Fibroblast of lung (primary cell): Measurements from ENCODE around the gene TMEM131. TPM values are rescaled to one million over a fixed set of nuclear protein-coding genes. Genes with fewer than 3 reads are reported as not detected.

Source experiments
- DNase-seq, 2 donors: peaks; one replicate each; pipeline versions ENCODE4 v3.0.0 to v3.0.0-alpha.2; 2010; ENCODE audit warnings: low read depth in 2 of 2
- H2AFZ ChIP-seq: 2 replicates; pipeline ENCODE4 v1.5.1; 2012; ENCODE audit warnings: low read length, control low read depth, inconsistent platforms
- H3K27ac ChIP-seq: 2 replicates; pipeline ENCODE4 v1.5.1; 2011; ENCODE audit warnings: low read length, control low read depth; ENCODE audit not compliant: insufficient read depth
- H3K27me3 ChIP-seq: 2 replicates; pipeline ENCODE4 v1.5.1; 2011; ENCODE audit warnings: mild to moderate bottlenecking, low read length; ENCODE audit not compliant: control insufficient read depth, insufficient read depth
- H3K36me3 ChIP-seq: 2 replicates; pipeline ENCODE4 v1.5.1; 2011; ENCODE audit warnings: low read length; ENCODE audit not compliant: control insufficient read depth, insufficient read depth
- H3K4me1 ChIP-seq: 2 replicates; pipeline ENCODE4 v1.5.1; 2011; ENCODE audit warnings: low read length; ENCODE audit not compliant: control insufficient read depth, insufficient read depth; ENCODE audit errors: extremely low read depth
- H3K4me2 ChIP-seq: 2 replicates; pipeline ENCODE4 v1.5.1; 2011; ENCODE audit warnings: low read length, control low read depth; ENCODE audit not compliant: insufficient read depth; ENCODE audit errors: extremely low read depth
- H3K4me3 ChIP-seq, 4 experiments: fragments of 200-600 bp in 1 of 4; sonication (generic) in 1 of 4; replicated peaks in 1 of 4; 2 replicates each; pipeline ENCODE4 v1.5.1; 2011 to 2016; ENCODE audit warnings: low read length in 4 of 4, low read depth in 3 of 4, mild to moderate bottlenecking in 3 of 4, control low read depth in 2 of 4, inconsistent platforms in 1 of 4, mixed read lengths in 1 of 4; ENCODE audit not compliant: insufficient read depth in 1 of 4; ENCODE audit errors: control extremely low read depth in 1 of 4
- H3K79me2 ChIP-seq: 2 replicates; pipeline ENCODE4 v1.5.1; 2012; ENCODE audit warnings: mild to moderate bottlenecking, low read length, inconsistent platforms; ENCODE audit not compliant: control insufficient read depth, insufficient read depth
- H3K9ac ChIP-seq: 2 replicates; pipeline ENCODE4 v1.5.1; 2011; ENCODE audit warnings: mild to moderate bottlenecking, low read length, control low read depth; ENCODE audit not compliant: insufficient read depth
- H3K9me3 ChIP-seq: 2 replicates; pipeline ENCODE4 v1.5.1; 2012; ENCODE audit warnings: low read depth, low read length; ENCODE audit not compliant: control insufficient read depth, insufficient read depth
- H4K20me1 ChIP-seq: 2 replicates; pipeline ENCODE4 v1.5.1; 2011; ENCODE audit warnings: low read length; ENCODE audit not compliant: control insufficient read depth, insufficient read depth; ENCODE audit errors: extremely low read depth
- CTCF ChIP-seq, 2 donors: IDR thresholded peaks in 1 of 2; conservative IDR thresholded peaks in 1 of 2; 1 replicate in 1 of 2; 2 replicates in 1 of 2; pipeline ENCODE4 v1.5.1; 2011 to 2012; ENCODE audit warnings: low read length in 2 of 2, control low read depth in 1 of 2, inconsistent platforms in 1 of 2, low read depth in 1 of 2, mild to moderate bottlenecking in 1 of 2
- EZH2 ChIP-seq: IDR thresholded peaks from 2 replicates; pipeline ENCODE4 v1.5.1; 2012; ENCODE audit warnings: low read length, control low read depth, mild to moderate bottlenecking; ENCODE audit errors: missing control alignments
- polyA plus RNA-seq, 2 donors: library from polyadenylated mRNA; depleted of rRNA in 1 of 2; stranded (reverse) in 1 of 2; unstranded in 1 of 2; fragments of >200 nt; gene quantifications; 2 replicates each; pipeline ENCODE4 v1.2.1, GENCODE V29; 2011 to 2012; ENCODE audit warnings: missing spikeins in 1 of 2
- total RNA-seq: library from RNA; depleted of rRNA; stranded (reverse); fragments of >200 nt; gene quantifications from 2 replicates; pipeline ENCODE4 v1.2.1, GENCODE V29; 2014

TMEM131 gene
- total and polyA plus RNA-seq, 2 donors (not counting 1 experiment from before 2014, with no cell fraction given), result 18.1 to 32.4 TPM

DNA sequence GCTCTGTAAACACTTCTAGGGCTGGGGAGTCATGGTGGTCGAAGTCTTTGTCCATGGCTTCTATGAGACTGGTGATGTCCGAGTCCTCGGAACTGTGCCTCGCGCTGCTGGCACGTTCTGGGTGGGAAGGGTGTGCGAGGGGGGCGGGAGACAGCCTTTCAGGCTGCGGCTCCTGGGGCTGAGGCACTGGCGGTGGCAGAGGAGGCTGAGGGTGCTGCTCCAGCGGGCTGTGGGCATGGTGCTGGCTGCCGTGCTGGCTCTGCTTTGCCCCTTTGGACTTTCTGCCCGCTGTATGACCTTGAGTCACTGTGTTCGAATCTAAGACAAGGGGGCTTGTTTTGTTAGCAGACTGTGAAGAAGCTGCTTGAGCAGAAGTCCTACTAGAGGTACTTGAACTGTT, 203.3 kb downstream of the TMEM131 start:
- Histone ChIP-seq H3K9ac (no peak overlapping the region), H4K20me1 (no peaks in the 10 kb centered on the region), H3K4me2 (no peak overlapping the region), H3K27me3 (no peaks in the 10 kb centered on the region), H3K9me3 (no peaks in the 10 kb centered on the region), H3K27ac (no peak overlapping the region), H3K4me3 (no peak overlapping the region), H2AFZ (no peak overlapping the region), H3K79me2 (no peaks in the 10 kb centered on the region), H3K36me3 (peaks cover 5% of the 10 kb centered on the region), H3K4me1 (no peaks in the 10 kb centered on the region)
- TF ChIP-seq EZH2 (no peak), CTCF (conservative IDR thresholded peaks at IDR 0.05 in 1 of 2, IDR thresholded peaks at IDR 0.05 in 1 of 2; ENCODE audit: low read depth in 1 of 2, low read length in 2 of 2) (no peak)
- no peak for DNase-seq

GRCh38 chr2:97788986-97789644, 206.6 kb downstream of the TMEM131 start:
- H4K20me1 ChIP-seq, result no peaks in the 10 kb centered on the region
- H3K4me2 ChIP-seq, result no peak overlapping the region
- no peak overlapping the region for H3K9ac ChIP-seq
- no peak for TF ChIP-seq EZH2
- no peak for TF ChIP-seq CTCF (conservative IDR thresholded peaks at IDR 0.05 in 1 of 2, IDR thresholded peaks at IDR 0.05 in 1 of 2; ENCODE audit: low read depth in 1 of 2, low read length in 2 of 2)
- H3K27ac ChIP-seq, result no peak overlapping the region
- no peak for DNase-seq
- H3K4me1 ChIP-seq, result no peaks in the 10 kb centered on the region
- H3K79me2 ChIP-seq, result no peaks in the 10 kb centered on the region
- H3K4me3 ChIP-seq, result no peak overlapping the region
- H3K9me3 ChIP-seq, result no peaks in the 10 kb centered on the region
- no peaks in the 10 kb centered on the region for H3K27me3 ChIP-seq
- peaks cover 6% of the 10 kb centered on the region for H3K36me3 ChIP-seq
- no peak overlapping the region for H2AFZ ChIP-seq

GRCh38 chr2:97785818-97786217, 209.9 kb downstream of the TMEM131 start:
- Histone ChIP-seq H3K27ac (no peak overlapping the region), H3K36me3 (peaks cover 1% of the 10 kb centered on the region), H3K79me2 (no peaks in the 10 kb centered on the region), H2AFZ (no peak overlapping the region), H3K4me3 (no peak overlapping the region), H3K9ac (no peak overlapping the region), H3K9me3 (no peaks in the 10 kb centered on the region), H4K20me1 (no peaks in the 10 kb centered on the region), H3K4me1 (no peaks in the 10 kb centered on the region), H3K4me2 (no peak overlapping the region), H3K27me3 (no peaks in the 10 kb centered on the region)
- no peak for DNase-seq
- TF ChIP-seq CTCF (conservative IDR thresholded peaks at IDR 0.05 in 1 of 2, IDR thresholded peaks at IDR 0.05 in 1 of 2; ENCODE audit: low read depth in 1 of 2, low read length in 2 of 2) (no peak), EZH2 (no peak)
